HG03558 (cell line): ENCODE data around the gene FMNL3.
A peak's percentile ranks its signal among the peaks of the same experiment; 100 is the strongest.
"Not testable (repeated sequence)": the region's sequence is repeated elsewhere in the genome, so short reads cannot be mapped to it uniquely, and the experiment has no call there.

ENCODE experiments used
- ATAC-seq: cut with Tn5 transposase; IDR thresholded peaks from one replicate; pipeline ENCODE4 v1.9.1; 2021; ENCODE audit warnings: moderate number of reproducible peaks; ENCODE audit not compliant: unreplicated experiment; ENCODE audit errors: extremely low read depth

The FMNL3 gene

DNA sequence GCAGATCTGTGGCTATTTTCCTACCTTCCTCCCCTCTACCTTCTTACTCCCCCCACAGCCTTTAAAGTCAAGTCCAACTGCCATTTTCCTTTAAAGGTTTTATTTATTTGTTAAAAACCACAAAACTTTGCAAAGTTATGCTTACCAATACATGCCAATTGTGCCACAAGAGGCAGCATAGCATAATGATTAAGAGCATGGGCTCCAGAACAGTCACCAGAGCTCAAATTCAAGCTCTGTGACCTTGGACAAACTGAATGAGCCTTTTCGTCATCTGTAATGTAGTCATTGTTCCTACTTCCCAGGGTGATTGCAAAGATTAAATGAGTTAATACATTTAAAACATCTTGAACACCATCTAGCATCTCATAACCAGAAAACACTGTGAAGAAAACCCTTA lies 13.0 kb upstream of the FMNL3 start:
- ATAC-seq, result no peak

DNA sequence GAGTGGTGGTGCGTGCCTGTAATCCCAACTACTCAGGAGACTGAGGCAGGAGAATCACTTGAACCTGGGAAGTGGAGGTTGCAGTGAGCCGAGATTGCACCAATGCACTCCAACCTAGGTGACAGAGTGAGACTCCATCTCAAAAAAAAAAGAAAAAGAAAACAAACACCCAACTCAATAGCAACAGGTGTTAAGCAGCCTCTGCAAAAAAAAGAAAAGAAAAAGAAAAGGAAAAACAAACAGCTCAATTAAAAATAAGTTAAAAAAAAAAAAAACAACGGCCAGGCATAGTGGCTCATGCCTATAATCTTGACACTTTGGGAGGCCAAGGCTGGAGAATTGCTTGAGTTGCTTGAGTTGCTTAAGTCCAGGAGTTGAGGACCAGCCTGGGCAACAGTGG lies 10.6 kb upstream of the FMNL3 start:
- not testable (repeated sequence) for ATAC-seq

DNA sequence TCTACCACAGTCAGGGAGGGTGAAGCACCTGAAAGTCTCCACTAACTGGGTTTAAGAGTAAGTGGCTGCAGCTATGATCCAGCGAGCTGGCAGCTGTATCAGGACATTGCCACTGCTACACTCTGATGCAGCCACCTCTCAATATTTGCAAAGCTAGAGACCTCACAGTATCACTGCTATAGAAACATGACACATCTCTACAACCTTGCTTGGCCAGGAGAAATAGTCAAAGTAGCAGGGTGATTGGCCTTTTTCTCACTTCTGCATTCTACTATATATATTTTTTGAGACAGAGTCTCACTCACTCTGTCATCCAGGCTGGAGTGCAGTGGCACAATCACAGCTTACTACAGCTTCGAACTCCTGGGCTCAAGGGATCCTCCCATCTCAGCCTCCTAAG lies 9.3 kb upstream of the FMNL3 start:
- ATAC-seq, result no peak

GRCh38 chr12:49713952-49714351 lies 6.7 kb upstream of the FMNL3 start:
- not testable (repeated sequence) for ATAC-seq

GRCh38 chr12:49708851-49709250 lies 1.6 kb upstream of the FMNL3 start:
- ATAC-seq, result no peak

DNA sequence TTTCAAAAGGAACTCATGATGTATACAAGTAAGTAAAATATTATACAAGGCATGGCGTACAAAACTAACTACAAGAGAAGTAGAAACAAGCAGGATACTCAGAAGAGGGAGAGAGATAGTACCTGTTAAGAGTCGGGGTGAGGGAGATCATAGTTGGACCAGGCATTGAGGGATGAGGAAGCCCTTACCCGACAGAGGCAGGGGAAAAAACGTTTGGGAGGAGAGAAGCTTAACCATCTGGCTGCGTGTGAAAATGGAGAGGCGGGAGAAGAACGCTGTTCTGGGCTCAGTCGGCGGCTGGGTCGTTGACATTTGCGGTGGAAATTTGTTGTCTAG lies 575 bp upstream of the FMNL3 start:
- ATAC-seq, result no peak

DNA sequence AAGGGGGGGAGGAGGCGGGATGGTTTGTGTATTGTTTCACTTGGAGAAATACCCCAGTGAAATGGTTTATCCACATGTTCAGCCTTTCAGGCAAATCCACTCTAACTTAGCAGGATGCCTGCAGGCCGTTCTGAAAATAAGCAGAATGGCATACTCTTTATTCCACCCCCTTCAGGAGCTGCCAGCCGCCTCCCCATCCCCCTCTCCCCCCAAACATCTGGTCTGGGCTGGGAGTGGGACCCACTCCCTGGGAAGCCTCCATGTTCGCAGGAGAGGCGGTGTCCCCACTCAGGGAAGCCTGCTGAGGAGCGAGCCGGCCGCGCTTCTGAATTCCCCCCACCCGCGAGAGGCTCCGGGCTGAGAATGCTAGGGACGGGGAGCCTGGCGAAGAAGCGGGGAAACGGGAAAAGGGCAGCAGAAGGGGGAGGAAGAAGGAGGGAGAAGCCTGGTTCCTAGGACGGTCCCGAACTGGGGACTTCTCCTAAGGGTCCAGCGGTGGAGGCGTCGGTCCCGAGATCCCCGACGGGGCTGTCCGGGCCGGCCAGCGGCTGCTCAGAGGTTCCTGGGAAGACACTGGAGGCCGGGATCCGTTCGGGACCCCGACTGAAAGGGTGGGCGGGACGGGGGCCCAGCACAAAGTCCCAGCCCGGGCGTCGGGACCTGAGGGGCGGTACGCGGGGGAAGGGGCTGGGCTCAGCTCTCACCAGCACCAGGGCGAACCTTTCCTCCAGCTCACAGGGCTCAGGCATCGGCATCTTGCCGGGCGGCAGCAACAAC lies 666 bp downstream of the FMNL3 start:
- ATAC-seq, result no peak

- ATAC-seq, result no peak
These were observed 1.6 kb downstream of the FMNL3 start for GRCh38 chr12:49705479-49706134.

GRCh38 chr12:49703647-49704137 lies 3.5 kb downstream of the FMNL3 start:
- ATAC-seq, result no peak

- no peak for ATAC-seq
These were observed 4.5 kb downstream of the FMNL3 start for GRCh38 chr12:49702676-49703215.

- ATAC-seq, result no peak
These were observed 5.2 kb downstream of the FMNL3 start for GRCh38 chr12:49702009-49702408.

GRCh38 chr12:49698619-49699545 lies 8.3 kb downstream of the FMNL3 start:
- ATAC-seq, result peak; percentile 43

DNA sequence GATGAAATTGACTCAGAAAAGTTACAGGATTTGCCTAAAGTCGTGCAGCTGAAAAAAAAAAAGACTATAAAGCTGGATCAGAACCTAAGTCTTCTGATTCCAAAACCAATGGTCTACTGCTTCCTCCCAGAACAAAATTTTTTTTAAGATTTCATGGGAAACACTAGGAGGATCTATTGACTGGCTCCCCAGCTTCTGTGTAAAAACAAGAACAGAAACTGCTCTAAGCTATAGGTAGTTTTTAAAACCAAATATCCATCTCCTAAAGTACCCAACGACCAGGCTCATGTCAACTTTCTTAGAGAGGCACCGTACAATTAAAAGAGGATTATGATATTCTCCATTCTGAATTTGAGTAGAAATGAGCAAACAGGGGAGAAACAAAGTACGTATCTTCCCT lies 9.4 kb downstream of the FMNL3 start:
- no peak for ATAC-seq

DNA sequence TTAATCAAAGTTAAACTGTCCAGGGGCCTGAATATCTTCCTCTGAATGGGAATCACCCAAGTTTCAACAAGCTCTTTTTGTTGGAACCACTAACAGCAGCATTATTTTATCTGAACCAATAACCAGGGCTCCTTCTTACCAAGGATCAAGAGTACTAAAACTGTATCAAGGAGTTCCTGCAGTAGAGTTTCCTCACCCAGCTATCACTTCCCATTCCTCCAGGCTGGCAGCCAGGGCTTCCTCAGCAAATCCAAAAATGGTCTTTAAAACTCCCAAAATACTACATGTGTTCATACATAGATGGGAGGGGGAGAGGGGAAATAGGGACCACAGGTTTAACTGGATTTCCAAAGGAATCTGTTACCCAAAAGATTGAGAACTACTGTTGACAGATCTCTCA lies 10.5 kb downstream of the FMNL3 start:
- ATAC-seq, result no peak

DNA sequence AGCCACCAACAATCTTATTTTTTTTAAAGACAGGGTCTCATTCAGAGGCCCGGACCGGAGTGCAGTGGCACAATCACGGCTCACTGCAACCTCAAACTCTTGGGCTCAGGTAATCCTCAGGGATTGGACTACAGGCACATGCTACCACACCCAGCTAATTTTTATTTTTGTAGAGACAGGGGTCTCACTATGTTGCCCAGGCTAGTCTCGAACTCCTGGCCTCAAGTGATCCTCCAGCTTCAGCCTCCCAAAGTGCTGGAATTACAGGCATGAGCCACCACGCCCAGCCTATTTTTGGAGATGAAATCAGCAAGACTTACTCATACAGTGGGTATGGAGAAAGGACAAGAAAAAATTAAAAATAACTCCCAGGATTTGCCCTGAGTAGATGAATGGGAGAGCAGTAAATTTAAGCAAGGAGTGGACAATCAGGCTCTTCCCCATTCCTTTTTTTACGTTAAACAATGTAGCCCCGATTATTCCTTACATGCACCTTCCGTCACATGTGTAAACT lies 13.2 kb downstream of the FMNL3 start:
- no peak for ATAC-seq

DNA sequence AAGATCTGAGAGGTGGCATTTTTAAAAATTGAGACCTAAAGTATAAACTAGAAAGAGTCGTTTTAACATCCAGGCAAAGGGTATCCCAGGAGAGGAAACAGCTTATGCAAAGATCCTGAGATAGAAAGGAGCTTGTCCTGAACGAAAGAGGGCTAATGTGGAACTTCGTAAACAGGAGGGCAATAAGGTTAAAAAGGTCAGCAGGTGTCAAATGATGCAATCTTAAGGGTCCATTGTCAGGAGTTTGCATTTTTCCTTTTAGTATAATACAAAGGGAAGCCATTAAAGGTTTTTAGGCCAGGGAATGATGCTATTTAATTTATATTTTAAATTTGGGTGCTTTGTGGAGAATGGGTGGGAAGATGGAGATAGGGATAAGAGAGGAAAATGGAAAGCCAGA lies 14.4 kb downstream of the FMNL3 start:
- ATAC-seq, result no peak

GRCh38 chr12:49689785-49690184 lies 17.4 kb downstream of the FMNL3 start:
- no peak for ATAC-seq

DNA sequence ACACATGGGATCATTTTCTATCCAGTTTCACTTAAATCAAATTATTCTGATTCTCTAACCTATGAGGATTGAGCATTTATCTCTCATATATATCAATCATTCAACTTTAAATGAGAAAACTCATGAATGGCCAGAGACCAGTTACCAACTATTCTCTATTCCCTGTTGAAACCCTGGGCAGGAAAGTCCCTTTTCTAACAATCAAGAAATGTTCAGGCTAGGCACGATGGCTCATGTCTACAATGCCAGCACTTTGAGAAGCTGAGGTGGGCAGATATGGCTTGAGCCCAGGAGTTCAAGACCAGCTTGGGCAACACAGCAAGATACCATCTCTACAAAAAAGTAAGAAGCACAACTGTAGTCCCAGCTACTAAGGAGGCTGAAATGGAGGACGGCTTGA lies 18.0 kb downstream of the FMNL3 start:
- no peak for ATAC-seq

DNA sequence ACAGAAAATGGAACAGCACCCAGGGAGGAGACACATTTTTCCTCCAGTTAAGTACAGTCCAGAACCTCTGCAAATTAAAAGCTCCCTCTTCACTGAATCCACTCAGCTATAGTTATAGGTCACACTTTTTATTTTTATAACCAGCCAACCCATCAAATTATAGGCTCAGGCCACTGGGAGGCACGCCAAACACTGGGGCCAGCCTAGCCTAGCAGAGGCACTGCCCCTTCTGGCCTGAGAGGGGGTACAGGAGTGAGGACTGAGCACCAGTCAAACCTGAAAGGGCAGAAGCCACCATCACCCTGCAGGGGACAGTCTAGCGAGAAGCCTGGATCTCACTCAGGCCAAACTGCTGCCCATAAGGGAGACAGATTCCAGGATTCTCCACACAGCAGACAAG lies 19.3 kb downstream of the FMNL3 start:
- no peak for ATAC-seq

DNA sequence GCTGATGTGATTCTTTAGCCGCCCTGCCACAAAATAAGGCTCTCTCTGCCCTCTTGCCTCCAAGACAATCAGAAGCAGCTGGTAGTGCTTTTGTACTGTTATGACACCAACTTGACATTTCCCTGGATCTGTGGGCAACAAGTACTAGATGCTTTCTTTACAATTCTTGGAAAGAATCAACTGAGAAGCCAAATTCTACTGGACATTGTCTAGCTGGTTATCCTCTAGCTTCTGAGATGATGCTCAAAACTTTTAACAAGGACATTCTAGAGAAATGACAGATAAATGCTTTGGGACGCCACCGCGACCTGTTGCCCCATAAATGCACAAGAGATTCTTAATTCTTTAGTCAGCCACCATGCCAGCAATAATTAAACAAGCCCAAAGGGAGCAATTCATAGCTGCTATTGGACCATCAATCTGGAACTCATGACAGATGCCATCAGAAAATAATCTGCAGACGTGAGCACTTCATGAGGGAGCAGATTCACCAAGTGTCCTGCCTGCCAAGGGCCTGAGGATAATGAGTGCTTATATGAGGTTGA lies 22.8 kb downstream of the FMNL3 start:
- no peak for ATAC-seq
